Dedifferentiated amniotic fluid mesenchymal stem cell (primary cell): ENCODE data around the gene MPND.

Source experiments
- DNase-seq: peaks from one replicate; pipeline ENCODE4 v3.0.0-alpha.2; 2016; ENCODE audit errors: extremely low spot score

MPND gene

DNA sequence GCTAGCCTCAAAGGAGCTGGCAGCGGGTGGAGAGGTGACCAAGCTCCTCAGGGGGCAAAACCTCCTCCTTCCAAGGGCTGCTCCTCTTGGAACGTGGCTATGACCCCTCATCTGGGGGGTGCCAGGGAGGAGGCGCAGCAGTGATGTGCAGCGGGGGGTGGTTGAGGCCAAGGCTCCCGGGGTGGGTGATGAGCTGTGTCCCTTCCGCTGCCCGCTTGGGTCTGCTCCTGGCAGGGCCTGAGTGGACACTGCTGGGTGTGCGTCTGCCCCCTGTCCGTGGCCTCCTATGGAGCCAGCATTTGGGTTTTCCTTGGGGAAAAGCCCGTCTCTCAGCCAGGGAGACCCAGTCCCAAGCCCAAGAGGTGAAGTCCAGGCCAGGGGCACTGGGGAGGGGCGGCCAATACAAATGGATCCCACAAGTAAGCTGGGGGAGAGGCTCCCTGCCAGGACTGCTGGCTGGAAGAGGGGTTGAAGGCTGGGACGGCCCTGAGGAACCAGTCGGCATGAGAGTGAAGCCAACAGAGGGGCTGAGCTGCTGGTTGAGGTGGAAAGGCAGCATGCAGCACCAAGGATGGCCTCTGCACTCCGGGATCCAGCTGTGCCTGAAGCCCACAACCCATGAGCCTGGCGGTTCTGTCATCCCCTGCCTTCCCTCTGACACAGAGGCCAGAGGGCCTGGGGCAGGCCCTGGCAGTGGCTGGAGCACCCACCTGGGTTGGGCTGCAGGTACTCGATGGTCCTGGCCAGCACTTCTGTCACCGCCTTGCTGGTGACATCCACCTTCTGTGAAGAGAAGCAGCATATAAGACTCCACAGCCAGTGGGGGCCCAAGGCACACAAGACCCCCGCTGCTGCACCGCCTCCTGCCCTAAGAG, 22.7 kb downstream of the MPND start:
- DNase-seq = no peak

DNA sequence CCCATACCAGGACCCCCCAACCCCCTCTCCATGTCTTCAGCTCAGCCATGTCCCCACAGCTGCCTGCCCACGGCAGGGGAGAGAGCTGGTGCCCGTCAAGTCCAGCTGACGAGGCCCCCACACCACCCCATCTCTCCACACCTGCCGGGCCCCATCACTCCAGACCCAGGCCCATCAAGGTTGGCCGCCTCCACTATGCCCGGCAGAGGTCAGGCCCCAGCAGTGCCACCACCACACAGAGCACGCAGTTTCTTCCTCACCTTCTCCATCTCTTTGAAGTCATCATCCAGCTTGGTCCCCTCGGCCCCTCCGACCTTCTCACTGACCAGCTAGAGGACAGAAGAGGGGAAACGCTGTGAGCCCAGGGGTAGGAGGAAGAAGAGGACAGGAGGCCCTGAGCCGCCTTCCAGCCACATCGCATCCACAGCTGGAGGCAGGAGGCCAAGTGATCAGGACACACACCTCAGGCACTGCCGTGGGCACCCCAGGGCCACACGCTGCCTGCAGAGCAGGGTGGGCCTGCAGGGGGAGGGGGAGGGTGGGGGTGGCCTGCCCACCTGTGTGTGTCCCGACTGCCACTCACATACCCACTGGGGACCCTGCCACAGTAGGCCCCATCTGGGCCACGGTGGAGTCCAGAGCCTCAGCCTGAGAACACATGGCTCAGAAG, 23.4 kb downstream of the MPND start:
- no peak for DNase-seq

DNA sequence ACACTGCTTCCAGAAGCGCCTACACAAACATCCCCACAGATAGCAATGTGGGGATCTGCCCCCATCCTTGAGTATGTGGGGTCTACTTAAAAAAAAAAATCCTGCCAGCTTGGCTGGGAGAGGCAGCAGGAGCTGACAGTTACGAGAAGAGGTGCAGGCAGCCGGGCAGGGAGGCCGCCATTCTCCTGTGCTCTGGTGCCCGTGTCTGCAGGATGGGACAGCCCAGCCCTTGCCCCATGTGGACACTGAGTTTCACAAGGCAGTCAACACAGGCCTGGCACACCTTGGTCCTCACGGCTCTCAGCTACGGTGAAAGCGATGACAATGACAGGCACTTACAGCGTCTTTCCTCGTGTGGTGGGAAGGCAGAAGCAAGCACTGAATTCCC, 24.0 kb downstream of the MPND start:
- no peak for DNase-seq

DNA sequence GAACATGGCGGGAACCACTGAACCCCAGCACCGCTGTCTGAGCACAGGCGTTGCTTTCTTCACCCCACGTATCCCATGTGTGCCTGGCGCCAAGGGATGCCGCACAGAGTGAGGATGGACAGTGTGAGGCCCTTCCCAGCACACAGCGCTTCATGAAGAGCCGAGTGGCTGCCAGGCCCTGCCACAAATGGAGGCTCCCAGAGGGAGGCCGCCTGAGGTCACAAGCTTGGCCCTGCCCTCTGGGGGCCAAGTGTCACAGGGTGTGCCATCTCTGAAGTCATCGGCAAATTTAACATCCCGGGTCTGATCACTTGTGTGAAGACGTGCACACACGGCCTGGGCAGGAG, 24.4 kb downstream of the MPND start:
- no peak for DNase-seq

DNA sequence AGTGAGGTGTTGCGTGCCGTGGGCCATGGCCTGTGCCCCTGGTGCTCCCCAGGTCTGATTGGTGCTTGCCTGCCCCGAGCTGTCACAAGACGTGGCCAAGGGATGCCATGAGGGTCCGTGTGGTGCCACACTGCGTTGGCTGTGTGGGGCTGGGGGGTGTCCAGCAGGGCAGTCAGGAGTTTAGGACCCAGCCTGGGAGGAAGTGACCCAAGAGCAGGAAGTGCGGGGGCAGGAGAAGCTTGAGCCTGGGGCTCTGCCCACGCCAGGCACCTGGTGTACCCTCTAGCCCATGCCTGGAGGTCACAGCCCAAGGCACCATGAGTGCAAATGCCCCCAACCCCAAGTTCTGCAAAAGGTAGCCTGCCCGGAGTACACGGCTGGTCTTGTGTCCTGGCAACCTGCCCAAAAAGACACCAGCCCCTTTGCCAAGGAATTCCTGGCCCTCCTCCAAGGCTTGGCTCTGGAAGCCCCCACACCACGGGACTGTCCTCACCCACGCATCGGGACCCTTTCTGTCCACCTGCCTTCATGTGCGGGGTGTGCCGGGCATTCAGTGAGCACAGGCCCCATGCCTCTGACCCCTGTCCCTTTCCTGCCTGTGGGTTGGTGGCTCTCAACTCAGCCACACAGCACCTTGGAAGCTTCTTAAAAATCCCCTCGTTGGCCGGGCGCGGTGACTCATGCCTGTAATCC, 24.9 kb downstream of the MPND start:
- DNase-seq = no peak

DNA sequence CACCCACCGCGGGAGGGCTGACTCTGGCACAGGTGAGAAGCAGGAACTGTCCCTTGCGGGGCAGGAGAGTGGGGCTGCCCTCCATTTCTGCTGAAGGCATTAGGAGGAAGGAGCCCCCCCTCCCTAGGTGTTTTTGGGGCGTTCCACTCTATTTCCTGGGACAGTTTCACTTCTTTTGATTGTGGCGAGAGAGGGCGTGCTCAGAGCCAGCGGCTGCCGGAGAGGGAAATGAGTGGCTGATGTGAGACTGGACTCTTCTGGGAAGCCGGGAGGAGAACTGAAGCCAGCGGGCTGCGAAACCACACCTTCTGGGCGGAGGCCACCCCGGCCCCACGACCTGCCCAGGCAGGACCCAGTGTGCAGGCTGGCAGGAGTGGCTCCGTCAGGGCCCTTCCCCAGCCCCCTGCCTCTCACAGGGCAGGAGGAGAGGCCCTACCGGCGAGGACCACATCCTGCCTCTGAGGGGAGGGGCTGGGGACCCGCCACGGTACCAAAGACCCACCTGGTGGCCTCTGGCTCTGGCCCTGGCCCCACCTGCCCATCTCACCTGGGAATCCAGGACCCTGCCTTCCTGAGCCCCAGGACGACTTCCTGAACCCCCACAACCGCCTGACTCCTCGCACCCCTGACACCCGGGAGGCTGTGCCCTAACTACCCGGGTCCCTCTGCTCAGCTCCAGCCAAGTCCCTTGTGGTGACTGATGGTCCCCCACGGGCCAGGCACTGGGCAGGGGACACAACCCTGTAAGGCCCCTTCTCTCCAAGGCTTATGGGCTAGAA, 25.9 kb downstream of the MPND start:
- DNase-seq = no peak

DNA sequence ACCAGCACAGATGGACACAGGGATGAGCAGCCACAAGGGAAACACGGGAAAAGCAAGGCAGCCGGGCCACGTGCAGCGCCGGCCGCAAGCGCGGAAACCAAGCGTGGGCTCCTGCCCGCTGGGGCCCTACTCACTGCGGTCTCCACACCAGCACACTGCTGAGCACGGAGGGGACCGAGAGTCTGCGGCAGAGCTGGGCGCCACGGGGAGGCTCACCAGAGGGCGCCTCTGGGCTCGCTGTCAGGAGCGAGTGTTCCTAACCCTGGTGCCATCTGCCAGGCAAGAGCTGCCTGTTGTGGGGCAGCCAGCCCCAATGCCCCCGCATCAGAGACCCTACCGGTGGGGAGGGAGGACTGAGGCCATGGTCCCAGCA, 26.5 kb downstream of the MPND start:
- DNase-seq = no peak

DNA sequence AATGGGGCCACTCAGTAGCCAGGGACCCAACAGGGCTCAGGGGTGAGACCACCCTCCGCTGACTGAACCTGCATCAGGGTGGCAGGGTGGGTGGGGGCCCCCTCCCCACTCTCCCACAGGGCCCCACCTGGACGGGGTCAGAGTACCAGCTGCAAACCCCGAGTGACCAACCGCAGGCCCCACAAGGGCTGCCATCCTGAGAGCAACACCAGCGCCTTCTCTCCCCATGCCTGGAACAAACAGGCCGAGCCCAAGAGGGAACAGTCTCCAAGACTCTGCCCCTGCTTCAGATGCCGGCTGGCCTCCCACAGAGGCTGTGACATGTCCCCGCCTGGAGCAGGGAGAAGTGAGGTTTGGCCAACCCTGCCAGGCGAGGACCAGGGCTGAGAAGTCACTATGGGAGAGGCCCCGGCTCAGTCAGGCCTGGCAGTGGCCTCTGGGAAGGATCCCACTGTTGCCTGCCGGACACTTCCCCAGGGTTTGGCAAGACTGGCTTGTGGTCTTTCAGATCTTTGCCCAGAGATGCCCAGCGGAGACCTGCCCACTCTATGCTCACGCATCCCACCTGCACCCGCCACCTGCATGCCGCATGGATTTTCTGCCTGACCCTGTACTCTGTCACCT, 27.2 kb downstream of the MPND start:
- no peak for DNase-seq

DNA sequence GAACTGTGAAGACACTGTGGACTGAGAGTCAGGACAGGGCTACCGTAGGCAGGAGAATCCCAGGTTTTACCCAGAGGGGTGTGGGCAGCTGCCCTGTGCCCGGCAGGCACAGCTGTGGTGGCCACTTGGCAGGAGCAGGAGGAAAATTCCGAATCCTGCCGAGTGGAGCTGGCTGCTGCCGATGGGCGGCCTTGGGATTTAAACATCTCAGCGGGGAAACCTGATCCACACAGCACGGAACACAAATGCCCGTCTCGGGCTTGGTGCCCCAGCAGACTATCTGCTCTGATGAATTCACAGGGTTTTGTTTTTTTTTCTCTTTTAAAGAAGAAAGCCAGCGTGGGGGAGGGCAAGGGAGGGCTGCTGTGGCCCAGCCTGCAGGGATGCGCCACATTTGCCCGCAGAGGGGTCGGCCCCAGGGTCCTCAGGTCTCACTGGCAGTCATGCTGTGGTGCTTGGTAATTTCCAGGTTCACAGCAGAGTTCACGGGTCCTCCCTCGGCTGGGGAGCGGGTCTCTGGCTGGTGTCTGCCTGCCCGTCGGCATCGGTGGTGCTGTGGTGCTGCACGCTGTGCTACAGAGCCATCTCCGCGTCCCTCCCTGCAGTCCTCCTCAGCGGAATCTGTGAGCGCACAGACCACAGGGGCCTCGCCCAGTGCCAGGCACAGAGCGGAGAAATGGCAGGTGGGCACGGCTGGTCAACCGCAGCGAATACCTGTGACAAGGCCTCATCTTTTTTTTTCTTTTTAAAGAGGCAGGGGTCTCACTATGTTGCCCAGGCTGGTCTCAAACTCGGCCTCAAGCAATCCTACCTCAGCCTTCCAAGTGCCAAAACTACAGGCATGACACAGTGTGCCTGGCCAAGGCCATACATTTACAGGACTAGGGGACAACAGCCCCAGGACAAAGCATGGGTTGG, 28.1 kb downstream of the MPND start:
- peak; percentile 66 for DNase-seq

DNA sequence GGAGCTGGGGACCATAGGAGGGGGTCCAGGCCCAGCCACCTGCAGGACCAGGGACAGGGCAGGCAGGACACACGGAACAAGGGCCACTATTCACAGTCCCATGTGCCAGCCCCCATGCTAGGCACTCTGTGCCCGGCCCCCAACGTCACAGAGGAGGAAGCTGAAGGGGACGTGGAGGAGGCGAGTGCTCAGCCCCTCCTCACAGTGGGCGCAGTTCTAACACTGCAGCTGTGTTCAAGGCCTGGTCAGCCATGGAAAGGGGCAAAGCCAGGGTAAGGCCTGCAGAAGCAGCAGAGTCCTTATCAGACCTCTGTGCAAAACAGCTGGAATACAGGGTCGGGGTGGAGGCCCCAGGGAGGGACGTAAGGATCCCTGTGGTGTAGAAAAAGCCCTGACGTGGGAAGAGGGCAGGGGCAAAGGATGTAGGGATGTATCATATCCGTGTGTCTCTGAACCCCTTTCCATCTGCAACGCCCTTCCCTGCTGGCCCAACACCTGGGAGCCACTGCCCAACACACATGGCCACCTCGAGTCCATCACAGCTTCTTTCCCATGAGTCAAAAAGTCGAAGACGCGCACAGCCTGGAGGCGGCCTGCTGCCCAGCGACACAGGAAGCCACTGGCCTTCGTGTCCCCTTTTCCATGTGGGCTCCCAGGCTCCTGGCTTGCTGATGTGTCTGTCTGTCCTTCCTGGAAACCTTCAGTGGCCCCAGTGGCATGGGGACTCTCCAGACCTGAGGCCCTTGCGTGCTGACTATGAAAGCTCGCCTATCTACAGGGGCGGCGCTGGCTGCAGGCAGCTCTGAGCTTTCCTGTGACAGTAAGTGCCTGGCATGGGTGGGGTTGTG, 29.0 kb downstream of the MPND start:
- DNase-seq = no peak

DNA sequence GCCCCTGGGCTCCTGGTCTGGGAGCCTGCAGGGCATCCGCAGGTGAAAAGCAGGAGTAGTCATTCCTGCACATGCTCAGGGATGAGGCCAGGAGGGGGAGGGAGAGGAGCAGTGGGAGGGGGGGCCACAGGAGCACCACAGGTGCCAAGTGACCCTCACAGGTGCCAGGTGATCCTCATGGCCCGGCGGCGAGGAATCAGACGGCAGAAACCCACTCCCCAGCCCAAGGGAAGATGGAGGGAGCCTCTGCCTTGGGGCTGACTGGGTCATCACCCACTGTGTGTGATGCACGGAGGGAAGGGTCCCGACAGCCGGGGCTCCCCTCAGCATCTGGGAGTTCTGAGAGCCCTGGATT, 29.6 kb downstream of the MPND start:
- no peak for DNase-seq

DNA sequence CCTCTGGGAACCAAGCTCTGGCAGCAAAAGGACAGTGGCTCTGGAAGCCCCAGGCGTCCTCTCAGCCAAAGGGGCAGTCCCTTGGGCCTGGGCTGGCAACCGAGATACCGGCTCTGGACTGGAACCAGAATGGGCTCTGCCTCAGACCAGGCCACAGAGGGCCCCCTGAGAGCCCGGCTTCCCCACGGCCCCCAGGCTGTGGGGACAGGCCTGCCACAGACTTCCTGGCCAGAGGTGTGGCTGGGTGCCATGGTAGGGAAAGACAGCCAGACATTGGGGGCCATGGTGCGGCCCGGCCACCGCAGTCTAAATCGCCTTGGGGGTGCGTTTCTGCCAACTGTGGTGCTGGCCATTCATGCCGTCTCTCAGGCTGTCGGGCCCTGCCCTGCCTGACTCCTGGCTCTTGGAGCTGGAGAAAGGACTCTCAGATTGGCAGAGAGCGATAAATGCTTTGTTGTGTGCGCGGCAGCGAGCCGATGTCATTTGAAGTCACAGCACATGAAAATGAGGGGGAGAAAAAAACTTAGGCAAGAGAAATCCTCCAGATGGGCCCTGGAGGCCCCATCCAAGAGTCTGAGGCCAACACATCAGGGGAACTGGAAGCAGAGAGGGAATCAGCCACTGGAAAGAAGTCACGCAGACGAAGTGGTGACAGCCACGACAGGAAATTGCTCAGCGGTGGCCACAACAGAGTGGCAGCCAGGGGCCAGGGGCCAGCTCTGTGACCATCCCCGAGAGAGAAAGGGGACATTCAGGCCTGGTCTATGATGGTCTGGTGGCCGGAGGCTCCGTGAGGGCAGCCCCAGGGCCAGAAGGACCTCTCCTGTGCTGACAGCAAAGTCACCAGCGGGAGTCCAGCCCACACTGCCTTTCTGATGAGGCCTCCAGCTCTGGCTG, 30.5 kb downstream of the MPND start:
- no peak for DNase-seq

DNA sequence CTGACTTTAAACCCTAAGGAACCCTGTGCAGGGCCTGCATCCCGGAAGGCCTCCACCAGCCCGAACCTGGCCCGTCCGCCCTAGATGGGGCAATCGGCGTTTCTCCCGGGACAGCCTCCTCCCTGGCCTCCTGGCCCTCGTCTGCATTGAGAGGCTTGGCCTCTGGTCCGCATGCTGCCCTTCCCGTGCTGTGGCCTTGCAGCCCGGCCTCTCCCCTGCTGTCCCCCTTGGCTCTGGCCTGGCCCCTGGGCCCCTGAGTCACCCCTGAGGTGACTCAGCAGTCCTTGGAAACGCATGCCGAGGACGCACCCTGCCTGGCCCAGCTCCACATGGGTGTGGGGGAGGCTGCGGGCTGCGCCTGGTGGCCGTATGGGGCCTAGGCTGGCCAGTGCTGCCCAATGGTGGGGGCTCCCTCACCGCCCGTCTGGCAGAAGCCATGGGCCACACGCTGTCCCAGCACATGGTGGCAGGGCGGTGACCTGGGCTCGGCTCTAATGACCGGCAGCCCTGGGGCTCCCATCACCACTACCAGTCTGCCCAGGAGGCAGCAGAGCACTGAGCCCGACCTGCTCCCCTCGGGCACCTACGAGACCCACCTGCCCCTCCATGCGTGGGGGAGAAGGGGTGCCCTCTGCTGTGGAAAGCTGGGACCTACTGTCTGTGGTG, 31.3 kb downstream of the MPND start:
- peak; percentile 63 for DNase-seq

DNA sequence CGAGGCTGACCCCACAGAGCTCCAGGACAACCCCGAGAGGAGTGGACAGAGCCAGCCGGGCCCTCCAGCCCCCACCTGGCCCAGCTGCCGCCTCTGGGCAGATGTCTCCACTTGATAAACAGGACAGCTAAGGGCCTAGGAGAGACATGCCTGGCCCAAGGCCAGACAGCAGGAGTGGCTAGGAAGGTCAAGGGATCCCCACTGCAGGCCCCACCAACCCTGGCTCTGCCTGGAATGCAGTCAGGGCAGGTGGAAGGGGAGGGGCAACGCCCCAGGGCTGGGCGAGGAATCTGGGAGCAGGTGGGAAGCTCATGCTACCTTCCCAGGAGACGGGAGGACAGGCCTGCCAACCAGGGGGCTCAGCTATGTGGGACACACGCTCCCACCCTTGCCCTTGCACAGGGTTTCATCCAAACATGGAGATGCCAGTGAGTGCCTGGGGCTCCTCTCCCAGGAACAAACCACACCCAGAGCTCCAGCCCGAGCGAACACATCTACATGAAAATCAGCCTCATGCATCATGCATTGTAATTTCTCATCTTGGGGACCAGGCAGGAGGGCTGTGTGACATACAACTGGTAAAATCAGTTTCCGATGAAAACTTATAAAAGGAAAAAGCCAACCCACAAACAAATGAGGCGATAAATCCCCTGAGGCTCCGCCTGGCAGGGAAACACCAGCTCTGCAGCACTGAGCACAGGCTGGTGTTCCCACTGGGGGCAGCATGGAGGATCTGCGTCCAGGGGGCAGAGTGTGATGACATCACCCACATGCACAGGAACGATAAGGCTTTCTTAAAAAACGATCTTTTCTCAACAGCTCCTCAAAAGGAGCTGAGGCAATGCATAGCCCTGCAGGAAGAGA, 32.0 kb downstream of the MPND start:
- peak; percentile 38 for DNase-seq

DNA sequence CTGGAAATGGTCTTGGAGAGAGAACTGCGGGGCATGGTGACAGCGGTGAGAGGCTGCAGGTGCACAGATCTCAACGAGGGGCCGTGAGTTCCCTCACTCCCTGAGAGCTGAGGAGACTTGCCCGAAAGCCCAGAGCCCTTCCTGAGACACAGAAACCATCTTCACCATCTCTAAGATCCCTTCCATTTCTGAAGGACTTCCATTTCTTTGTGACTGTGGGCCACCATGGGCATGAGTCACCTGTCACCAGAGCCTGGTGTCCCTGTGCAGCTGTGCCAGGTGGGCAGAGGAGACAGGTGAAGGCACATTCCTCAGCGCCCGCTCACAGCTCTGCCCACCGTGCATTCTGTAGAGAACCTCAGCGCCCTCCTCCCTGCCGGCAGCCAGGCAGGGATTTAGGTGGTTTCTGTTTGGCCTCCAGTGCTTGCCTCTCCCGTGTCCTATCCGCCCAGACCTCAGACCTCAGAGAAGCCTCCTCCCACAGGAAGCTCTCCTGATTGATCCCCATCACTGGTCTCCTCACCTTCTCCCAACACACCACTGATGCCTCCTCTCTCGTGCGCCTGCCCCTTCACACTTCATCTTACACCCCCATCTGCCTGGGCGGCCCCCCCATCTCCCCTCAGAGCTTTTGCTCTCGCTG, 32.8 kb downstream of the MPND start:
- DNase-seq = no peak

DNA sequence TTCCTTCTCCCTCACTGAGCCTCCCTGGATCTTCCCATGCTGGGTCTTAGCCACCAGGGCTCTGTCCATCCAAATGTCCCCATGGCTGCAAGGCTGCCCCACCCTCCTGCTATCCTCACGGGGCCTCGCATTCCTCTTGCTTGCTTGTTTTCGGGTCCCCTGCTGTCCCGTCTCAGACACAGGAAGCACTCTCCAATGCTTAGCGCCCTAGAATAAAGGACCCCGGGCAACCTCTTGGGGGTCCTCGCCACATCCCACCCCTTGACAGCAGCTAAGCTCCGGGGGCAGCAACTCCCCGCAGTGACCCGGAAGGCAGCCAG, 33.3 kb downstream of the MPND start:
- DNase-seq = no peak
